ENCODE measurements around the gene TBC1D14. TPM values are rescaled to one million over a fixed set of nuclear protein-coding genes. Genes with fewer than 3 reads are reported as not detected.
A peak's percentile ranks its signal among the peaks of the same experiment; 100 is the strongest.

The TBC1D14 gene
- total and polyA plus RNA-seq, 2 donors from 2014 or later = 44.9 to 77.7 TPM

- no peaks in the 10 kb centered on the region for H3K27me3 ChIP-seq (ENCODE audit: control insufficient read depth, insufficient read depth, low read length)
- H3K27ac ChIP-seq (ENCODE audit: low read depth in 2 of 2, low read length in 2 of 2) = peak overlapping the region; percentile 93 to 97
- peak overlapping the region; percentile 73 to 85 (median 73) for H3K4me3 ChIP-seq (ENCODE audit: low read length in 3 of 3)
- H3K9ac ChIP-seq (ENCODE audit: low read length in 3 of 3) = peak overlapping the region in 2 of 3 donors; percentile 45 to 82
- FAIRE-seq = no peak
- no peaks in the 10 kb centered on the region for H3K9me3 ChIP-seq (ENCODE audit: control insufficient read depth in 2 of 3, insufficient read depth in 1 of 3, low read length in 3 of 3)
- DNase-seq = peak in 2 of 5 donors; percentile 52 to 54
- no peak for TF ChIP-seq CTCF (IDR thresholded peaks at IDR 0.05; ENCODE audit: borderline replicate concordance, extremely low read depth, insufficient read depth)
- intact Hi-C loops (cut with DNase I) = no loop called here
- peaks cover 0 to 25% (median 3%) of the 10 kb centered on the region in 3 donors for H3K4me1 ChIP-seq (ENCODE audit: control insufficient read depth in 2 of 3, insufficient read depth in 2 of 3, low read depth in 1 of 3, low read length in 3 of 3)
- H3K36me3 ChIP-seq (ENCODE audit: control insufficient read depth in 2 of 3, insufficient read depth in 3 of 3, low read length in 3 of 3) = no peaks in the 10 kb centered on the region
Observed at GRCh38 chr4:6908432-6909112, 1.1 kb upstream of the TBC1D14 start.

DNA sequence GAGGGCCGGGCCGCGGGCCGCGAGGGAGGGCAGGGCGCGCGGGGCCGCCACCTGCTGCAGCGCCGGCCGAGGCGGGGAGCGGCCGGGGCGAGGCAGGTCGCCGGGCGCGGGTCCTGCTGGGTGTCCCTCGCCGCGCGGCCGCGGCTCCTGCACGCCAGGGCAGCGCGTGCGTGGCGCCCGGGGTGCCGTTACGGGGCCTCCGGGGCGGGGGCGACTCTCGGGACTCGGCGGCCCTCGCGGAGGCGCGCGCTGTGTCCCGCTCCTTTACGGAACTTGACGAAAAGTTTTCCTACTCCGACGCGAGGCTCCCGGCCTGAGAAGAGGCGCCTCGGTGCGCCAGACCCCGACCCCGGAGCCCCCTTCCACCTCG is 329 bp downstream of the TBC1D14 start:
- FAIRE-seq = no peak
- peak overlapping the region in 1 of 3 donors; percentile 86 for H3K9ac ChIP-seq (ENCODE audit: low read length in 3 of 3)

DNA sequence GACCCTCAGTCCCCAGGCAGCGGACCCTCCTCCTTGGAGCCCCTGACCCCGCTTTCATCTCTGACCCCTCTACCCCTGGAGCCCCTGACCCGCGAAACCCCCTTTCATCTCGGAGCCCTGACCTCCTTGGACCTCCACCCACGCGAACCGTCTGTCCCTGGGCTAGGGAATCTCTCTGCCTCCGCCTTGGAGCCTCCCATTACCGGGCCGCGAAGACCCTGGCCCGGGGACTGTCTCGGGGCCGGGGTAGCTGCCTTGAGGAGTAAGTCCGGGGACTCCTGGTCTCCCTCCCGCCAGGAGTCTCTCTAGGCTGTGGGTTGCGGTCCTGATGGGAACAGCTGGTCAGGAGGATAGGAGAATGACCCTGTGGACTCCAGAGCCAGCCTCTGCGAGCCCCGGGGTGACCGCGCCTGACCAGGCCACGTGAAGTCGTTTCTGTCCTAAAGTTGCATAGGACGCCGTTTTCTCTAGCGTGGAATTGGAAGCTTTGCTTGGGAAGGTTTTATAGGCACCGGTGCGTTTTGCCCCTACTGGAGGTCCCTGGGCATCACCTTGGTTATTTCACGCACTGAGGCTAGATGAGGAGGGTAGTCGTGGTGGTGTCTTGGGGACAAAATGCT is 824 bp downstream of the TBC1D14 start:
- FAIRE-seq (no peak), DNase-seq (peak in 3 of 5 donors; percentile 59 to 81 (median 69))
- H3K27me3 ChIP-seq (ENCODE audit: control insufficient read depth, insufficient read depth, low read length) = no peaks in the 10 kb centered on the region
- H3K4me3 ChIP-seq (ENCODE audit: low read length in 3 of 3) = peak overlapping the region; percentile 12 to 79 (median 63)
- peak overlapping the region in 2 of 3 donors; percentile 58 to 86 for H3K9ac ChIP-seq (ENCODE audit: low read length in 3 of 3)
- H3K9me3 ChIP-seq (ENCODE audit: control insufficient read depth in 2 of 3, insufficient read depth in 1 of 3, low read length in 3 of 3) = no peaks in the 10 kb centered on the region
- no peaks in the 10 kb centered on the region for H3K36me3 ChIP-seq (ENCODE audit: control insufficient read depth in 2 of 3, insufficient read depth in 3 of 3, low read length in 3 of 3)
- intact Hi-C loops (cut with DNase I) = no loop called here
- H3K4me1 ChIP-seq (ENCODE audit: control insufficient read depth in 2 of 3, insufficient read depth in 2 of 3, low read depth in 1 of 3, low read length in 3 of 3) = peaks cover 3 to 37% (median 12%) of the 10 kb centered on the region in 3 donors
- peak overlapping the region; percentile 80 to 88 for H3K27ac ChIP-seq (ENCODE audit: low read depth in 2 of 2, low read length in 2 of 2)
- no peak for TF ChIP-seq CTCF (IDR thresholded peaks at IDR 0.05; ENCODE audit: borderline replicate concordance, extremely low read depth, insufficient read depth)

More for the DNA sequence above, 329 bp downstream of the TBC1D14 start:
- no peaks in the 10 kb centered on the region for H3K9me3 ChIP-seq (ENCODE audit: control insufficient read depth in 2 of 3, insufficient read depth in 1 of 3, low read length in 3 of 3)
- intact Hi-C loops (cut with DNase I) = no loop called here
- H3K4me1 ChIP-seq (ENCODE audit: control insufficient read depth in 2 of 3, insufficient read depth in 2 of 3, low read depth in 1 of 3, low read length in 3 of 3) = peaks cover 3 to 32% (median 8%) of the 10 kb centered on the region in 3 donors
- no peak for TF ChIP-seq CTCF (IDR thresholded peaks at IDR 0.05; ENCODE audit: borderline replicate concordance, extremely low read depth, insufficient read depth)
- no peaks in the 10 kb centered on the region for H3K36me3 ChIP-seq (ENCODE audit: control insufficient read depth in 2 of 3, insufficient read depth in 3 of 3, low read length in 3 of 3)
- no peaks in the 10 kb centered on the region for H3K27me3 ChIP-seq (ENCODE audit: control insufficient read depth, insufficient read depth, low read length)
- H3K4me3 ChIP-seq (ENCODE audit: low read length in 3 of 3) = peak overlapping the region; percentile 12 to 79 (median 63)
- peak overlapping the region; percentile 80 to 88 for H3K27ac ChIP-seq (ENCODE audit: low read depth in 2 of 2, low read length in 2 of 2)
- DNase-seq = peak in 2 of 5 donors; percentile 70 to 84

All from kidney (tissue), 14 donors.